ENCODE results near the gene KLHL22.
A peak's percentile ranks its signal among the peaks of the same experiment; 100 is the strongest.
"Not testable (repeated sequence)": the region's sequence is repeated elsewhere in the genome, so short reads cannot be mapped to it uniquely, and the experiment has no call there.

The KLHL22 gene

GRCh38 chr22:20499769-20500168 lies 4.2 kb upstream of the KLHL22 start:
- DNase-seq, result no peak

DNA sequence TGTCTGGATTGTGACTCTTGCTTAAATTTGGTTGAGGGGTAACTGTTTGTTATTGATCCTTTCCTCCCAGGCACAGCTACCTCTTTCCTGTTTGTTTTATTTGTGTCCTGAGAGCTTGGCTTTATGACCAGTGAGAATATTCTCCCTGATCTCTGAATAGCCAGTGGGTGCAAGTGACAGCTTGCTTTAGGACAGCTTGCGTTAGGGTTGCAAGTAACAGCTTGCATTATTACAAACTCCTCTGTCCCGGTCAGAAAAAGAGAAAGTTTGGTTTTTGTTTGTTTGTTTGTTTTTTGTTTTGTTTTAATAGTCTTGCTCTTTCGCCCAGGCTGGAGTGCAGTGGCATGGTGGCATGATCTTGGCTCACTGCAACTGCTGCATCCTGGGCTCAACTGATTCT lies 3.3 kb upstream of the KLHL22 start:
- no peak for DNase-seq

- DNase-seq, result no peak
These were observed 1.8 kb upstream of the KLHL22 start for GRCh38 chr22:20497426-20497825.

- DNase-seq, result peak; percentile 89
These were observed 476 bp upstream of the KLHL22 start for GRCh38 chr22:20495861-20496681.

DNA sequence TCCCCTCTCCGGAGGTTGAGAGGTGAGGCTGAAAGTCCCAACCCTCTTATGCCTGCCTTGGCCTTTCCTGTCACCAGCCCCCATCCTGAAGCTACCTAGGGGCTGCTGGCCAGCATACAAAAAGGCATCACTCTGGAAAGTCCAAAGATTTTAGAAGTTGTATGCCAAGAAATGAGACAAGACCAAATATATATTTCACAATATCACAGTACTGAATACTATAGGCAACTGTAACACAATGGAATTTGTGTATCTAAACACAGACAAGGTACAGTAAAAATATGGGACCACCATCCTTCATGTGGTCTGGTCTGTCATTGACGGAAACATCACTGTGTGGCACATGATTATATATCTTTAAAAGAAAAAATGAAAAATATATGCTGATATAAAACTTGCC lies 4.2 kb downstream of the KLHL22 start:
- DNase-seq, result no peak

GRCh38 chr22:20490941-20491307 lies 4.7 kb downstream of the KLHL22 start:
- no peak for DNase-seq

DNA sequence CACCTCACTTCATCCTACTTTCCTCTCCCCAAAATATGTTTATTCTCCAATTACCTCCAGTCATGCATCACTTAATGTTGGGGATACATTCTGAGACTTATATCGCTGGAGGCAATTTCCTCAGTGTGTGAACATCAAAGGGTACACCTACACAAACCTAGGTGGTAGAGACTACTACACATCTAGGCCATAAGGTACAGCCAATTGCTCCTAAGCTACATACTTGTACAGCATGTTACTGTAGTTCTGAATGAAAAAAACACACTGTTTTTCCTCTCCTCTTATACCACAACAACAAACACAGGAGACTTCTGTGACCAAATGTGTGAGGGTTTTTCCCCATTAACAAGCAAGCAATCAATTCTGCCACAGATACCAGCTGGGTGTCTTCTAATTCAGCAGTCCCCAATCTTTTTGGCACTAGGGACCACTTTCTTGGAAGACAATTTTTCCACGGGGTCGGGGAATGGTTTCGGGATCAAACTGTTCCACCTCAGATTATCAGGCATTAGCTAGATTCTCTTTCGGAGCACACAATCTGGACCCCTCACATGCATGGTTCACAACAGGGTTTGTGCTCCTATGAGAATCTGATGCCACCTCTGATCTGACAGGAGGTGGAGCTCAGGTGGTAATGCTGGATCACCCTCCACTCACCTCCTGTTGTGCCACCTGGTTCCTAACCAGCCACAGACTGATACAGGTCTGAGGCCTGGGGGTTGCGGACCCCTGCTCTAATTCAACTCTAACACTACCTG lies 5.2 kb downstream of the KLHL22 start:
- DNase-seq, result no peak

DNA sequence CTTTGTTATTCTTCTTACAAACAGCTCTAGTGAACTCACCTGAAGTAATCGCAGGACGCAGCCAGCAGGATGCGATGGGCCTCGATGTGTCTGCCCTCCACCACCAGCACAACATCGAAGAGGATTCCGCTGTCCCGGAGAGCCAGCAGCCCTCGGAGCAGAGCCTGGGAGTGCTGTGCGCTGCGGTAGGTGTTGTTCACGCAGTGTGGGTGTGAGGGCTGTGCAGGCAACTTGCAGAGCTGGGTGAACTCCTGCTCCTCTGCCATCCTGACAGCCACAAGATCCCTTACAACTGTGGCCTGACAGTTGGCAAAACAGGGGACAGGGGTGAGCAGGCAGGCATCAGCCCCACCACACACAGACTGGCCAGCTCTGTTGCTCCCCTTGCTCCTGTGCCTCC lies 6.6 kb downstream of the KLHL22 start:
- no peak for DNase-seq

- DNase-seq, result no peak
These were observed 7.9 kb downstream of the KLHL22 start for GRCh38 chr22:20487715-20488114.

- no peak for DNase-seq
These were observed 9.4 kb downstream of the KLHL22 start for GRCh38 chr22:20486229-20486628.

DNA sequence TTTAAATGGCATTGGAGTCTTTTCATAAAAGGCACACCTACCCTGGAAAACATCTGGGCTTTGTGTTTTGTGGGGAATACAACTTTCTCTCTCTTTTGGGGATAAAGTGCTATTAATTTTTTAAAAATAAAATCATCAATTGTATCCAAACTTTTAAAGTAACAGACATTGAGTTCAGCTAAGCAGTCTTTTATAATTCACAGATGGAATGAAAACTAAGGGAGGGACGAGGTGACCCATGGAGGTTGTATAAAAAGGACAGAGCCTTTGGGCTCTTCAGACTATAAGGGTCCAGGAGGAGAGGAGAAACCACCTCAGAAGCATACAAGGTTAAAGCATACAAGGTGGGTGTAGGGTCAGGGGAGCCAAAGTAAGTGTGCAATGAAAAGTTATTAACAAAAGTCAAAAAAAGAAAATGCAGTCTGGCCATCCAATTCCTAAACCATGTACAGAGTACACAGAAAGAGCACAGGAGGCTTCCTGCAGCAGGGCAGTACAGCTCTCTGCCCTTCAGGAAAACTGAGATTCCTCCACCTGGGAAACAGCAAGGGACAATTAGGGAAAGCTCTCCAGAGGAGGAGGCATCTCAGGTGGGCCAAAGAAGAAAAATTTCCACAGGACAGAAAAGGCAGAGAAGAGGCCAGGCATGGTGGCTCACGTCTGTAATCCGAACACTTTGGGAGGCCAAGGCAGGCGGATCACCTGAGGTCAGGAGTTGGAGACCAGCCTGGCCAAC lies 10.5 kb downstream of the KLHL22 start:
- DNase-seq, result no peak

GRCh38 chr22:20483771-20484170 lies 11.8 kb downstream of the KLHL22 start:
- no peak for DNase-seq

DNA sequence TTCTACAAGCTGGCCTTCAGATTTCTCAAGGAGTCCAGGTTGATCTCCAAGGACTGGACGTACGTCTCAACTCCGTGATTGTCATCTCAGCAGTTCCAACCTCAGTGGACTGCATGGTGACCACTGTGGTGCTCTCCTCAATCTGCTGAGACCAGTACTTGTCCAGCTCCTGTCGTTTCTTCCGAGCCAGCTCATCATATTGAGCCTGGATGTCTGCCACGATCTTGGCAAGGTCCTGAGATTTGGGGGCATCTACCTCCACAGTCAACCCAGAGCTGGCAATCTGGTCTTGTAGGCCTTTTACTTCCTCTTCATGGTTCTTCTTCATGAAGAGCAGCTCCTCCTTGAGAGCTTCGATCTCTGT lies 12.5 kb downstream of the KLHL22 start:
- DNase-seq, result not testable (repeated sequence)

GRCh38 chr22:20479612-20480196 lies 15.9 kb downstream of the KLHL22 start:
- DNase-seq, result no peak

DNA sequence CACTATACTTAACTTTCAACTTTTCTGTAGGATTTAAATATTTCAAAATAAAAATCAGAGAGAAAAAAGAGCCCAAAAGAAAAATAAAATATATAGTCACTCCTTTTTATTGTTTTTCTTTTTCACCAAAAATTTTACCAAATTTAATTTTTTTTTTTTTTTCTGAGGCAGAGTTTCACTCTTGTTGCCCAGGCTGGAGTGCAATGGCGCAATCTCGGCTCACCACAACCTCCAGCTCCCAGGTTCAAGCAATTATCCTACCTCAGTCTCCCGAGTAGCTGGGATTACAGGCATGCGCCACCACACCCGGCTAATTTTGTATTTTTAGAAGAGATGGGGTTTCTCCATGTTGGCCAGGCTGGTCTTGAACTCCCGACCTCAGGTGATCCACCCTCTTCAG lies 17.5 kb downstream of the KLHL22 start:
- DNase-seq, result not testable (repeated sequence)

DNA sequence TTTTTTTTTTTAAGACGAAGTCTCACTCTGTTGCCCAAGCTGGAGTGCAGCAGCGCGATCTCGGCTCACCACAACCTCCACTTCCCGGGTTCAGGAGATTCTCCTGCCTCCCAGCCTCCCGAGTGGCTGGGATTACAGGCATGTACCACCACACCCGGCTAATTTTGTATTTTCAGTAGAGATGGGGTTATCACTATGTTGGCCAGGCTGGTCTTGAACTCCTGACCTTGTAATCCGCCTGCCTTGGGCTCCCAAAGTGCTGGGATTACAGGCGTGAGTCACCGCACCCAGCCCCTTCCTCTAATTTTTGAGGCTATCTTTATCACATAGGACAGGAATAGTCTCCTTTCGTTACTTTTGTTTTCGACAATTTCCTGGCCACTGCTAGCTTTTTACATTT lies 20.0 kb downstream of the KLHL22 start:
- DNase-seq, result not testable (repeated sequence)

DNA sequence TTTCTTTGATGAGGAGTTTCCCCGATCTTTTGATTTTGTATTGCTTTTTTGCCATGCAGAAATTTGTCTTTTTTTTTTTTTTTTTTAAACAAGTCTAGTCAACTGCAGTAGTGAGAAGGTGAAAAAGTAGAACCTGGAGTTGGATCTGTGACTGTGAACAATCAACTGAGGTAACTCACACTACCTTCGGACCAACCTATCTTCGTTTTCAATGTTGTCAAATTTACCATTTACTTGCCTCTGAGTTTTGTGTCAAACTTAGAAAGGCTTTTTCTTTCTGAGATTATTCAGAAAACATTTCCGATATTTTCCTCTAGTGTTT lies 20.5 kb downstream of the KLHL22 start:
- no peak for DNase-seq

DNA sequence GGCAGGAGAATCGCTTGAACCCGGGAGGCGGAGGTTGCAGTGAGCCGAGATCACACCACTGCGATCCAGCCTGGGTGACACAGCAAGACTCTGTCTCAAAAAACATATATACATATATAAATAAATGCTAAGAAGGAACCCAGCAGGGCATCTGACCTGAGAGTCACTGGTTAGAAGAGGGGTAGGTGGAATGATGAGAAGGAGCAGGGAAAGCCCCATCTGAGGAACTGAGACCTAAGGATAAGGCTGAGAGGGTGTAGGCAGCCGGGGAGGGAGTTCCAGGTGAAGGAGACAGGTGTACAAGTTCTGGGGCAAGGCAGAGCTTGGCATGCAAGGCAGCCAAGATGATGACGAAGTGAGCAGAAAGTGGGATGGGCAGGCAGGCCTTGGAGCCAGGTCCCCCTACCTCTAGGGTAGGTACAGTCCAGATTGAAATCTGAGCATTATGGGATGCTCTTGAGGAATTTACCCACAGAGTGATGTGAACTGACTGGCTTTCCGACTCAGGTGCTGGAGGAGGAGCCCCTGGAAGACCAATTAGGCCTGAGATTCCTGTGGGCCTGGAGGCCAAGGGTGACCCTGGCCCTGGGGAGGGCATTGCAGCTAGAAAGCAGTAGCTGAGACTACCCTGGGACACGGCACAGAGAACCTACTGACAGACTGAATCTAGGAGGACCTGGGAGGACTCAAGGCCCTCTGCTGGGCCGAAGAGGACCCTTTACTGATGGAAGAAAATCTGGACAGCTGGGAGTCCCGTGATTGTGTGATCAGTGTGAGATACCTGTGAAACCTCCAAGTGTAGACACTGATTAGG lies 22.8 kb downstream of the KLHL22 start:
- DNase-seq, result no peak

GRCh38 chr22:20471126-20471833 lies 24.3 kb downstream of the KLHL22 start:
- DNase-seq, result no peak

DNA sequence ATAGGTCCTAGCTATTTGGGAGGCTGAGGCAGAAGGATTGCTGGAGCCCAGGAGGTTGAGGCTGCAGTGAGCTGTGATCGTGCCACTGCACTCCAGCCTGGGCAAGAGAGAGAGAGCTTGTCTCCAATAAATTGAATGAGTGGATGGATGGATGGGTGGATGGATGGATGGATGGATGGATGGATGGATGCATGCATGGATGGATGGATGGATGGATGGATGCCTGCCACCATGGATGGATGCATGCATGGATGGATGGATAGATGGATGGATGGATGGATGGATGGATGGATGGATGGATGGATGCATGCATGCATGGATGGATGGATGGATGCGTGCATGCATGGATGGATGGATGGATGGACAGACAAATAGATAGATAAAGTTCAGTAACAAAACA lies 25.1 kb downstream of the KLHL22 start:
- not testable (repeated sequence) for DNase-seq

DNA sequence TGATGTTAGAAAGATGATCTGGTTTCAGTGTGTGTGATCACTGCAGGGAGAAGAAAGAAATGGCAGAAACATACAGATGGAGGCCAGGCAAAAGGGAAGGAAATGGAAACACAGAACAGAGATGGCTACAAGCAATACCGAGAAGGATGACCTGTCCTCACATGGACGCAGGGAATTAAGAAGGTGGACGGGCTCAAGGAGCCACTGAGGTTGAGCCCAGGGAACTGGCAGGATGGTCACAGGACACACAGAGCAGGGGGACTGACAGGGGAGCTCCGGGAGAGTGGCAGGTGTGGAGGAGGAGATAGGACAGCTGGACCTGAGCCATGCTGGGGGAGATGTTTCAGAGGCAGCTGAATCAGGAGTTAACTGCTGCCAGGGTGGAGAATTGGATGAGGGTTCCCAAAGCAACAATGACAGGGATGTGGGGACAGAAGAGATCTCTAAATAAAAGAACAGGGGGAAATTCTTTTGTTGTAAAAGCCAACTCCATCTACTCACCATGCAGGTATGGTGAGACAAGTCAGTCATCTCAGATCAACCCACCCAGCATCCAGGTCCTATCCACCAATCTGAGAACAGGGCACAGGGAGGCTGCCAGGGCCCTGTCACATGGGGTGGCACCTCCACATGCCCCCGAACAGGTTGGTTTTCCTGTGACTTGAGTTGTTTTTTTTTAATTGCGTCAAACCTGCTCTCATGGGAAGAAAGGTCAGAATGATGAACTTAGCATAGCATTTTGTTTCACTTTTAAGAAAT lies 26.3 kb downstream of the KLHL22 start:
- DNase-seq, result no peak
